ENCODE results near the gene FAM111A.
"Not testable (repeated sequence)": the region's sequence is repeated elsewhere in the genome, so short reads cannot be mapped to it uniquely, and the experiment has no call there.

The FAM111A gene

GRCh38 chr11:59142530-59143507, at the start of gene FAM111A:
Gene FAM111A, plus strand, starts transcription at chr11:59142856. Its CDS starts 6,017 bp downstream, at chr11:59148873.
- H3K27ac Mint-ChIP-seq = peak within 1 kb of the TSS; percentile 97 to 98
- H3K4me3 Mint-ChIP-seq = peak within 1 kb of the TSS; percentile 86 to 95
- H3K27me3 Mint-ChIP-seq = no peaks in the 10 kb centered on the region
- H3K4me1 Mint-ChIP-seq = peaks cover 56% of the 10 kb centered on the region
- H3K9me3 Mint-ChIP-seq = no peaks in the 10 kb centered on the region
- ATAC-seq (peak; percentile 80), DNase-seq (peak; percentile 79 to 83)

GRCh38 chr11:59093576-59093975, 49.1 kb upstream of the FAM111A start:
- ATAC-seq, H3K4me1 Mint-ChIP-seq, H3K9me3 Mint-ChIP-seq, H3K4me3 Mint-ChIP-seq, DNase-seq, H3K27ac Mint-ChIP-seq: not testable (repeated sequence)
- peaks cover 39% of the 10 kb centered on the region for H3K27me3 Mint-ChIP-seq

- ATAC-seq, DNase-seq, H3K4me3 Mint-ChIP-seq, H3K4me1 Mint-ChIP-seq, H3K9me3 Mint-ChIP-seq, H3K27ac Mint-ChIP-seq: not testable (repeated sequence)
- peaks cover 52% of the 10 kb centered on the region for H3K27me3 Mint-ChIP-seq
Measured at GRCh38 chr11:59095225-59095624, 47.4 kb upstream of the FAM111A start.

GRCh38 chr11:59095972-59096575, 46.6 kb upstream of the FAM111A start:
- ATAC-seq, H3K27ac Mint-ChIP-seq, H3K4me3 Mint-ChIP-seq, H3K9me3 Mint-ChIP-seq, DNase-seq, H3K4me1 Mint-ChIP-seq: not testable (repeated sequence)
- peaks cover 61% of the 10 kb centered on the region for H3K27me3 Mint-ChIP-seq

- Mint-ChIP-seq H3K4me1 (peaks cover 8% of the 10 kb centered on the region), H3K27ac (no peak overlapping the region), H3K4me3 (no peak overlapping the region), H3K9me3 (no peaks in the 10 kb centered on the region), H3K27me3 (peaks cover 70% of the 10 kb centered on the region)
- DNase-seq (peak; percentile 53 to 59), ATAC-seq (peak; percentile 78)
Measured at GRCh38 chr11:59097113-59097708, 45.4 kb upstream of the FAM111A start.

GRCh38 chr11:59097938-59098337, 44.7 kb upstream of the FAM111A start:
- not testable (repeated sequence) for H3K27ac Mint-ChIP-seq, H3K4me3 Mint-ChIP-seq, H3K9me3 Mint-ChIP-seq, DNase-seq, ATAC-seq
- Mint-ChIP-seq H3K4me1 (peaks cover 12% of the 10 kb centered on the region), H3K27me3 (peaks cover 71% of the 10 kb centered on the region)

GRCh38 chr11:59102259-59102765, 40.3 kb upstream of the FAM111A start:
- Mint-ChIP-seq H3K27me3 (peaks cover 94% of the 10 kb centered on the region), H3K4me1 (peaks cover 37% of the 10 kb centered on the region), H3K4me3 (peak overlapping the region; percentile 74 to 78), H3K9me3 (no peaks in the 10 kb centered on the region), H3K27ac (peak overlapping the region in 1 of 2 donors; percentile 14)
- ATAC-seq (peak; percentile 69), DNase-seq (peak; percentile 56 to 67)

GRCh38 chr11:59106363-59107336, 36.0 kb upstream of the FAM111A start, which contains the start of gene FAM111B:
Gene FAM111B, plus strand, starts transcription at chr11:59107237. Its CDS starts 2,389 bp downstream, at chr11:59109626.
- no peaks in the 10 kb centered on the region for H3K9me3 Mint-ChIP-seq
- peak; percentile 87 for ATAC-seq
- H3K27me3 Mint-ChIP-seq = peaks cover 70% of the 10 kb centered on the region
- peaks cover 57% of the 10 kb centered on the region for H3K4me1 Mint-ChIP-seq
- H3K4me3 Mint-ChIP-seq = peak within 1 kb of the TSS; percentile 93 to 94
- peak within 1 kb of the TSS; percentile 78 to 83 for H3K27ac Mint-ChIP-seq
- DNase-seq = peak; percentile 58 to 73

GRCh38 chr11:59107721-59108120, 34.9 kb upstream of the FAM111A start:
- peaks cover 60% of the 10 kb centered on the region for H3K27me3 Mint-ChIP-seq
- ATAC-seq (peak; percentile 63), DNase-seq (peak; percentile 11 to 28)
- H3K9me3 Mint-ChIP-seq, H3K27ac Mint-ChIP-seq: not testable (repeated sequence)
- peak overlapping the region; percentile 93 to 94 for H3K4me3 Mint-ChIP-seq
- peaks cover 47% of the 10 kb centered on the region for H3K4me1 Mint-ChIP-seq

GRCh38 chr11:59112494-59112893, 30.2 kb upstream of the FAM111A start:
- no peak for ATAC-seq
- DNase-seq = no peak
- Mint-ChIP-seq H3K4me1 (peaks cover 20% of the 10 kb centered on the region), H3K27me3 (peaks cover 20% of the 10 kb centered on the region), H3K9me3 (peaks cover 0 to 4% of the 10 kb centered on the region in 2 donors), H3K27ac (no peak overlapping the region), H3K4me3 (no peak overlapping the region)

- Mint-ChIP-seq H3K4me3 (no peak overlapping the region), H3K27me3 (peaks cover 8% of the 10 kb centered on the region), H3K9me3 (peaks cover 7 to 13% of the 10 kb centered on the region in 2 donors), H3K4me1 (peaks cover 2% of the 10 kb centered on the region), H3K27ac (no peak overlapping the region)
- ATAC-seq (no peak), DNase-seq (no peak)
Measured at GRCh38 chr11:59114344-59114743, 28.3 kb upstream of the FAM111A start.

GRCh38 chr11:59115553-59115952, 27.1 kb upstream of the FAM111A start:
- H3K9me3 Mint-ChIP-seq = peaks cover 7 to 13% of the 10 kb centered on the region in 2 donors
- no peak for DNase-seq
- H3K27me3 Mint-ChIP-seq = peaks cover 8% of the 10 kb centered on the region
- no peak overlapping the region for H3K4me3 Mint-ChIP-seq
- H3K27ac Mint-ChIP-seq = no peak overlapping the region
- ATAC-seq = no peak
- no peaks in the 10 kb centered on the region for H3K4me1 Mint-ChIP-seq

GRCh38 chr11:59117774-59118173, 24.9 kb upstream of the FAM111A start:
- Mint-ChIP-seq H3K4me1 (no peaks in the 10 kb centered on the region), H3K9me3 (peaks cover 7 to 13% of the 10 kb centered on the region in 2 donors), H3K27me3 (peaks cover 8% of the 10 kb centered on the region), H3K27ac (no peak overlapping the region), H3K4me3 (no peak overlapping the region)
- ATAC-seq = no peak
- no peak for DNase-seq

GRCh38 chr11:59119826-59120225, 22.8 kb upstream of the FAM111A start:
- peaks cover 7 to 13% of the 10 kb centered on the region in 2 donors for H3K9me3 Mint-ChIP-seq

More at GRCh38 chr11:59119826-59120225, 22.8 kb upstream of the FAM111A start:
- Mint-ChIP-seq H3K27me3 (no peaks in the 10 kb centered on the region), H3K4me3 (no peak overlapping the region), H3K4me1 (no peaks in the 10 kb centered on the region), H3K27ac (no peak overlapping the region)
- no peak for DNase-seq
- no peak for ATAC-seq

Measured in stimulated activated naive CD8-positive, alpha-beta T cell treated with anti-CD3 and anti-CD28 coated beads, Interleukin-15, amount 100 ng/mL, for 72 hours (primary cell).